ENCODE data around the gene RUFY4.

- no peak for TF ChIP-seq POLR2AphosphoS5 (IDR thresholded peaks at IDR 0.05; ENCODE audit: low read depth, low read length)
- TF ChIP-seq CTCF (IDR thresholded peaks at IDR 0.05): no peak
- TF ChIP-seq REST (IDR thresholded peaks at IDR 0.05; ENCODE audit: insufficient read depth in 1 of 2, low read depth in 2 of 2, low read length in 1 of 2): no peak
- TF ChIP-seq SIN3A (IDR thresholded peaks at IDR 0.05; ENCODE audit: borderline replicate concordance, insufficient read depth, low read depth, low read length): no peak
Measured at GRCh38 chr2:218022131-218022850, 46.8 kb upstream of the RUFY4 start.

Data from Panc1 (cell line).